K562 (cell line): ENCODE data around the gene CARD9. TPM values are rescaled to one million over a fixed set of nuclear protein-coding genes. Genes with fewer than 3 reads are reported as not detected.

Source experiments
- ATAC-seq: fragments of 200-7000 bp; cut with Tn5 transposase; 3 replicates; pipeline ENCODE4 v1.9.1; 2020; ENCODE audit warnings: moderate library complexity
- BruUV-seq: library from RNA; stranded (reverse); fragments of 400-500 nt; replicated peaks from 2 replicates; lab custom pipeline; 2021; lab: Mats Ljungman, UMichigan
- CTCF ChIA-PET: fragments of 300-600 bp; formaldehyde crosslinking; extraction: SDS; loops from one replicate; lab custom pipeline; 2021; ENCODE audit warnings: low intra/inter-chr PET ratio; lab: Yijun Ruan, JAX
- POLR2A ChIA-PET: fragments of 300-600, 350-650 bp; sonication (Branson Sonifier 250); formaldehyde crosslinking; extraction: SDS; loops from one replicate; lab custom pipeline; 2021; ENCODE audit warnings: antibody characterized with exemption, inconsistent platforms; lab: Yijun Ruan, JAX
- DNase-seq, 4 experiments: peaks; one replicate each; pipeline versions ENCODE4 v3.0.0 to v3.0.0-alpha.2; 2011 to 2018; ENCODE audit warnings: low spot score in 3 of 4, mixed read lengths in 3 of 4; ENCODE audit errors: extremely low read depth in 1 of 4
- FAIRE-seq: peaks from 2 replicates; lab custom pipeline; 2011; peaks lifted over from hg19 to GRCh38; lab: Jason Lieb, UNC
- H2AFZ ChIP-seq: 2 replicates; pipeline ENCODE4 v1.6.0; 2011; ENCODE audit warnings: low read depth, low read length, control low read depth, inconsistent platforms
- H3K27ac ChIP-seq: fragments of 200-600 bp; 3 replicates; pipeline ENCODE4 v1.8.0; 2011; ENCODE audit warnings: low read depth, mild to moderate bottlenecking, control low read depth, inconsistent platforms, low read length, moderate library complexity, mixed read lengths; ENCODE audit errors: extremely low read depth
- H3K27me3 ChIP-seq, 2 experiments: fragments of 300-600 bp in 1 of 2; 2 replicates in 1 of 2; 3 replicates in 1 of 2; pipeline versions ENCODE4 v1.6.0 to v1.8.0; 2011; ENCODE audit warnings: inconsistent platforms in 2 of 2, low read length in 2 of 2, mild to moderate bottlenecking in 1 of 2, mixed read lengths in 1 of 2, moderate library complexity in 1 of 2; ENCODE audit not compliant: control insufficient read depth in 2 of 2, insufficient read depth in 2 of 2
- H3K36me3 ChIP-seq: fragments of 300-600 bp; 3 replicates; pipeline ENCODE4 v1.8.0; 2011; ENCODE audit warnings: mild to moderate bottlenecking, low read length, inconsistent platforms; ENCODE audit not compliant: control insufficient read depth, insufficient read depth
- H3K4me1 ChIP-seq, 2 experiments: fragments of 200-600 bp in 1 of 2; replicated peaks in 1 of 2; 2 replicates in 1 of 2; 3 replicates in 1 of 2; pipeline versions ENCODE4 v1.5.1 to v1.8.0; 2011; ENCODE audit warnings: inconsistent platforms in 2 of 2, low read length in 2 of 2, mild to moderate bottlenecking in 1 of 2, mixed read lengths in 1 of 2, moderate library complexity in 1 of 2; ENCODE audit not compliant: control insufficient read depth in 2 of 2, insufficient read depth in 2 of 2
- H3K4me2 ChIP-seq: 2 replicates; pipeline ENCODE4 v1.6.1; 2011; ENCODE audit warnings: low read length, control low read depth, inconsistent platforms, mixed read lengths; ENCODE audit not compliant: insufficient read depth
- H3K4me3 ChIP-seq: fragments of 200-600 bp; sonication (generic), shearing (Covaris generic); 2 replicates; pipeline ENCODE4 v1.5.1; 2016; ENCODE audit warnings: control low read depth, inconsistent platforms
- H3K79me2 ChIP-seq: fragments of 200-600 bp; 3 replicates; pipeline ENCODE4 v1.8.0; 2011; ENCODE audit warnings: low read length, inconsistent platforms; ENCODE audit not compliant: control insufficient read depth, insufficient read depth
- H3K9ac ChIP-seq, 2 experiments: 2 replicates each; pipeline versions ENCODE4 v1.6.0 to v1.6.1; 2011; ENCODE audit warnings: low read depth in 2 of 2, low read length in 2 of 2, control low read depth in 1 of 2, inconsistent platforms in 1 of 2, mild to moderate bottlenecking in 1 of 2, mixed read lengths in 1 of 2; ENCODE audit not compliant: insufficient read depth in 1 of 2
- H3K9me1 ChIP-seq: one replicate; pipeline ENCODE4 v1.6.0; 2011; ENCODE audit warnings: inconsistent platforms, mild to moderate bottlenecking, low read length, moderate library complexity; ENCODE audit not compliant: control insufficient read depth, insufficient read depth
- H3K9me3 ChIP-seq: replicated peaks from 2 replicates; pipeline ENCODE4 v1.5.1; 2011; ENCODE audit warnings: low read depth, low read length, inconsistent platforms; ENCODE audit not compliant: control insufficient read depth, insufficient read depth
- H4K20me1 ChIP-seq: replicated peaks from 2 replicates; pipeline ENCODE4 v1.6.1; 2011; ENCODE audit warnings: low read length, inconsistent platforms, mixed read lengths; ENCODE audit not compliant: control insufficient read depth, insufficient read depth
- ARID3A ChIP-seq: IDR thresholded peaks from 2 replicates; pipeline ENCODE4 v1.6.1; 2012; ENCODE audit warnings: low read depth, low read length, improper control_type of control experiment, borderline replicate concordance
- CEBPB ChIP-seq: fragments of 450-650 bp; IDR thresholded peaks from 2 replicates; pipeline ENCODE4 v1.6.1; 2016; ENCODE audit warnings: missing genetic modification characterization, missing compliant biosample characterization
- CHD2 ChIP-seq: IDR thresholded peaks from 2 replicates; pipeline ENCODE4 v1.6.1; 2011; ENCODE audit warnings: low read depth, low read length
- E2F8 ChIP-seq: fragments of 450-650 bp; IDR thresholded peaks from 2 replicates; pipeline ENCODE4 v1.7.1; 2018; ENCODE audit warnings: mild to moderate bottlenecking, low read depth; ENCODE audit not compliant: partially characterized antibody
- GTF2F1 ChIP-seq: IDR thresholded peaks from 2 replicates; pipeline ENCODE4 v1.6.1; 2011; ENCODE audit warnings: low read depth, low read length, improper control_type of control experiment
- POLR2G ChIP-seq: fragments of 200-400 bp; formaldehyde crosslinking; IDR thresholded peaks from 2 replicates; pipeline ENCODE4 v1.6.1; 2017; ENCODE audit warnings: low read depth, mild to moderate bottlenecking, antibody characterized with exemption, low read length, moderate library complexity
- RBFOX2 ChIP-seq: fragments of 200-400 bp; formaldehyde crosslinking; IDR thresholded peaks from 2 replicates; pipeline ENCODE4 v1.6.1; 2017; ENCODE audit warnings: low read depth, mild to moderate bottlenecking, low read length, moderate library complexity
- SETDB1 ChIP-seq: IDR thresholded peaks from one replicate; pipeline ENCODE4 v1.6.1; 2012; ENCODE audit warnings: low read length, control low read depth, inconsistent platforms
- TEAD2 ChIP-seq: fragments of 450-650 bp; IDR thresholded peaks from 2 replicates; pipeline ENCODE4 v1.6.1; 2016; ENCODE audit warnings: missing genetic modification characterization, control low read depth, missing compliant biosample characterization
- TRIM24 ChIP-seq, 2 experiments: fragments of 450-650 bp; IDR thresholded peaks; 2 replicates each; pipeline ENCODE4 v1.6.1; 2016
- XRCC5 ChIP-seq: fragments of 200-400 bp; formaldehyde crosslinking; IDR thresholded peaks from 2 replicates; pipeline ENCODE4 v1.6.1; 2017; ENCODE audit warnings: low read depth, mild to moderate bottlenecking, low read length
- ZNF217 ChIP-seq: sonication (generic); formaldehyde crosslinking; IDR thresholded peaks from 2 replicates; pipeline ENCODE4 v1.8.0; 2022; ENCODE audit warnings: mild to moderate bottlenecking, missing genetic modification reagents
- ZNF77 ChIP-seq: fragments of 250-450 bp; sonication (Bioruptor Pico); IDR thresholded peaks from 2 replicates; pipeline ENCODE4 v1.5.0; 2020
- WGBS: fragments of 100-300 bp; shearing (Covaris generic); methylation state at CpG from one replicate; pipeline ENCODE4 v1.1.6; 2016; ENCODE audit warnings: low coverage, mixed read lengths; ENCODE audit not compliant: insufficient coverage; ENCODE audit errors: missing lambda C conversion rate; 5-methylcytosine and 5-hydroxymethylcytosine counted together
- in situ Hi-C: fragments of 300-500 bp; cut with MboI; formaldehyde crosslinking; loops from 4 replicates; pipeline ENCODE4 v1.15.0; 2018; ENCODE audit warnings: inconsistent platforms, mixed read lengths
- intact Hi-C: fragments of 100-400 bp; cut with micrococcal nuclease; formaldehyde crosslinking; loops from 2 replicates; pipeline ENCODE4 v1.14.2; 2022
- polyA plus RNA-seq, 8 experiments: library from polyadenylated mRNA; depleted of rRNA in 4 of 8; stranded (reverse) in 5 of 8; unstranded in 3 of 8; fragments of >200 nt; fragmentation: Nextera tagmentation in 2 of 8; fragmentation: Illumina TruSeq in 1 of 8; extraction: Ambion mirVana in 2 of 8; extraction: Trizol in 1 of 8; gene quantifications; 2 replicates each; pipeline versions ENCODE4 v1.2.1 to v1.2.3, GENCODE V29; 2011 to 2014; ENCODE audit warnings: inconsistent platforms in 1 of 8, missing spikeins in 1 of 8
- total RNA-seq, 7 experiments: library from RNA; depleted of rRNA in 6 of 7; stranded (reverse); fragments of >200 nt in 6 of 7; fragmentation: Illumina TruSeq in 2 of 7; extraction: Trizol in 2 of 7; gene quantifications; 2 replicates each; pipeline versions ENCODE4 v1.2.1 to v1.2.3, GENCODE V29; 2011 to 2021; ENCODE audit warnings: low replicate concordance in 1 of 7

Gene CARD9
- total and polyA plus RNA-seq, 9 of the 15 experiments (the other 6 are each of a cell fraction or from before 2014, with no cell fraction given), result 1.7 to 53.0 (median 9.7) TPM

- Histone ChIP-seq H3K4me1 (peaks cover 9 to 48% of the 10 kb centered on the region in 2 experiments; a peak in 4 of 5 replicates), H3K27me3 (no peaks in the 10 kb centered on the region), H3K9ac (no peak overlapping the region), H3K4me2 (no peak overlapping the region), H3K9me1 (no peaks in the 10 kb centered on the region), H2AFZ (no peak overlapping the region), H4K20me1 (no peaks in the 10 kb centered on the region), H3K4me3 (no peak overlapping the region), H3K27ac (no peak overlapping the region), H3K36me3 (peaks cover 73% of the 10 kb centered on the region), H3K9me3 (no peaks in the 10 kb centered on the region), H3K79me2 (peaks cover 31% of the 10 kb centered on the region)
- peak; percentile 30; the same call in 1 of the 2 replicates for TF ChIP-seq CEBPB (tag)
- no peak for TF ChIP-seq ZNF217
- 87% methylated on average over 7 of the region's 7 CpGs for WGBS
- ChIA-PET CTCF (no interaction called here), POLR2A (interaction anchor here (0.6 kb wide), 1 partner anchor 69 kb away, joined by 3 read pairs; no protein-coding TSS in a partner anchor)
- no TSS peak for BruUV-seq
- FAIRE-seq, result no peak
- in situ Hi-C loops, result no loop called here
- intact Hi-C loops, result no loop called here
- no peak for DNase-seq
- ATAC-seq, result no peak
Observed at GRCh38 chr9:136405481-136405880, 32.0 kb upstream of the CARD9 start.

GRCh38 chr9:136404801-136405136 lies 31.3 kb upstream of the CARD9 start:
- ATAC-seq (no peak), DNase-seq (no peak), FAIRE-seq (no peak)
- H3K27me3 ChIP-seq, result no peaks in the 10 kb centered on the region
- H2AFZ ChIP-seq, result no peak overlapping the region
- H4K20me1 ChIP-seq, result no peaks in the 10 kb centered on the region
- intact Hi-C loops, result no loop called here
- POLR2A ChIA-PET, result interaction anchor here (0.9 to 1.1 kb wide), 2 partner anchors 10 to 22 kb away, joined by 3 to 4 read pairs; no protein-coding TSS in a partner anchor
- peaks cover 30% of the 10 kb centered on the region for H3K79me2 ChIP-seq
- WGBS, result 95% methylated on average over 13 of the region's 14 CpGs
- H3K9me3 ChIP-seq, result no peaks in the 10 kb centered on the region
- H3K4me2 ChIP-seq, result no peak overlapping the region
- H3K4me3 ChIP-seq, result no peak overlapping the region
- no peaks in the 10 kb centered on the region for H3K9me1 ChIP-seq
- in situ Hi-C loops, result no loop called here
- H3K27ac ChIP-seq, result no peak overlapping the region
- H3K36me3 ChIP-seq, result peaks cover 73% of the 10 kb centered on the region
- no TSS peak for BruUV-seq
- TF ChIP-seq XRCC5 (no peak), TRIM24 (IDR thresholded peaks at IDR 0.05) (no peak), GTF2F1 (no peak), POLR2G (peak; percentile 50), SETDB1 (no peak), CHD2 (no peak), E2F8 (no peak), TEAD2 (no peak), RBFOX2 (peak; percentile 4; the same call in 1 of the 2 replicates), ZNF77 (CRISPR knock-in tag) (no peak), ARID3A (no peak)
- peak overlapping the region in 1 of 2 experiments; percentile 47; a peak in 1 of 4 replicates for H3K9ac ChIP-seq
- CTCF ChIA-PET, result no interaction called here
- H3K4me1 ChIP-seq, result peaks cover 9 to 51% of the 10 kb centered on the region in 2 experiments; a peak in 4 of 5 replicates
